SU-DHL-6 (cell line): ENCODE results near the gene TNFSF11.

ENCODE experiments used
- H2AFZ ChIP-seq: fragments of 200-600 bp; sonication (generic); 2 replicates; pipeline ENCODE4 v1.6.1; 2014; ENCODE audit warnings: low read depth, mild to moderate bottlenecking, moderate library complexity, mixed read lengths, antibody characterized with exemption, low read length; ENCODE audit not compliant: severe bottlenecking
- H3F3A ChIP-seq: fragments of 200-600 bp; shearing (Covaris generic); 2 replicates; pipeline ENCODE4 v1.6.0; 2016; ENCODE audit warnings: antibody characterized with exemption, mild to moderate bottlenecking; ENCODE audit not compliant: insufficient read depth
- H3K27ac ChIP-seq: fragments of 200-600 bp; sonication (generic); 2 replicates; pipeline ENCODE4 v1.5.1; 2016; ENCODE audit warnings: low read depth, mild to moderate bottlenecking, low read length, moderate library complexity, mixed read lengths
- H3K27me3 ChIP-seq: fragments of 200-600 bp; sonication (generic), shearing (Covaris generic); 2 replicates; pipeline ENCODE4 v1.6.0; 2014; ENCODE audit warnings: mild to moderate bottlenecking, low read length
- H3K36me3 ChIP-seq: fragments of 200-600 bp; sonication (generic); 2 replicates; pipeline ENCODE4 v1.6.1; 2014; ENCODE audit warnings: mild to moderate bottlenecking, low read length, mixed read lengths
- H3K4me2 ChIP-seq: fragments of 300-600, 200-600 bp; shearing (Covaris generic), sonication (generic); 2 replicates; pipeline ENCODE4 v1.6.0; 2014; ENCODE audit warnings: low read length, low read depth, mild to moderate bottlenecking; ENCODE audit not compliant: poor library complexity, severe bottlenecking
- H3K4me3 ChIP-seq: fragments of 200-600 bp; sonication (generic); 2 replicates; pipeline ENCODE4 v1.5.1; 2014; ENCODE audit warnings: antibody characterized with exemption, low read length, mild to moderate bottlenecking, mixed read lengths; ENCODE audit not compliant: insufficient read depth, poor library complexity, severe bottlenecking
- H3K79me2 ChIP-seq: fragments of 200-600 bp; sonication (generic); 2 replicates; pipeline ENCODE4 v1.6.1; 2014; ENCODE audit warnings: mild to moderate bottlenecking, low read length, moderate library complexity; ENCODE audit not compliant: insufficient read depth
- H3K9ac ChIP-seq: fragments of 200-600 bp; sonication (generic); 2 replicates; pipeline ENCODE4 v1.7.0; 2014; ENCODE audit warnings: mild to moderate bottlenecking, low read length
- H3K9me2 ChIP-seq: fragments of 200-600 bp; sonication (generic); replicated peaks from 2 replicates; pipeline ENCODE4 v1.6.1; 2014; ENCODE audit warnings: low read length; ENCODE audit not compliant: insufficient read depth
- H3K9me3 ChIP-seq: fragments of 200-600 bp; sonication (generic); 2 replicates; pipeline ENCODE4 v1.6.1; 2014; ENCODE audit warnings: low read length, mixed read lengths; ENCODE audit not compliant: insufficient read depth
- H4K20me1 ChIP-seq: fragments of 200-600 bp; sonication (generic); 2 replicates; pipeline ENCODE4 v1.6.1; 2014; ENCODE audit warnings: low read depth, mild to moderate bottlenecking, antibody characterized with exemption, low read length, moderate library complexity, mixed read lengths
- CTCF ChIP-seq: fragments of 200-600 bp; sonication (generic); IDR thresholded peaks from one replicate; pipeline ENCODE4 v1.5.1; 2017; ENCODE audit warnings: antibody characterized with exemption, mild to moderate bottlenecking, low read length, moderate library complexity; ENCODE audit not compliant: insufficient read depth, poor library complexity, severe bottlenecking
- EZH2phosphoT487 ChIP-seq: fragments of 200-600 bp; sonication (generic), shearing (Covaris generic); conservative IDR thresholded peaks from 2 replicates; pipeline ENCODE4 v1.6.1; 2018; ENCODE audit warnings: mild to moderate bottlenecking, antibody characterized with exemption, low read length, moderate library complexity, mixed read lengths

TNFSF11 gene

GRCh38 chr13:42603571-42603970, 29.6 kb downstream of the TNFSF11 start:
- Histone ChIP-seq H4K20me1 (no peaks in the 10 kb centered on the region), H3K4me3 (no peak overlapping the region), H3F3A (no peaks in the 10 kb centered on the region), H3K27ac (no peak overlapping the region), H3K9me2 (no peaks in the 10 kb centered on the region), H3K27me3 (no peaks in the 10 kb centered on the region), H3K4me2 (no peak overlapping the region), H3K79me2 (no peaks in the 10 kb centered on the region), H3K36me3 (no peaks in the 10 kb centered on the region), H3K9me3 (no peaks in the 10 kb centered on the region), H2AFZ (no peak overlapping the region), H3K9ac (no peak overlapping the region)
- TF ChIP-seq CTCF, result no peak
- TF ChIP-seq EZH2phosphoT487, result no peak

- no peaks in the 10 kb centered on the region for H3K9me2 ChIP-seq
- H2AFZ ChIP-seq, result no peak overlapping the region
- no peaks in the 10 kb centered on the region for H3K9me3 ChIP-seq
- H3K27ac ChIP-seq, result no peak overlapping the region
- no peak overlapping the region for H3K9ac ChIP-seq
- no peaks in the 10 kb centered on the region for H3K27me3 ChIP-seq
- H3K4me2 ChIP-seq, result no peak overlapping the region
- no peaks in the 10 kb centered on the region for H3K36me3 ChIP-seq
- TF ChIP-seq EZH2phosphoT487 (no peak), CTCF (no peak)
- H4K20me1 ChIP-seq, result no peaks in the 10 kb centered on the region
- H3K4me3 ChIP-seq, result no peak overlapping the region
- no peaks in the 10 kb centered on the region for H3F3A ChIP-seq
- H3K79me2 ChIP-seq, result no peaks in the 10 kb centered on the region
These were observed 33.6 kb downstream of the TNFSF11 start for GRCh38 chr13:42607546-42607945.

- H3K4me3 ChIP-seq, result no peak overlapping the region
- H3K9me3 ChIP-seq, result no peaks in the 10 kb centered on the region
- no peak for TF ChIP-seq EZH2phosphoT487
- no peak for TF ChIP-seq CTCF
- H2AFZ ChIP-seq, result no peak overlapping the region
- H3K27me3 ChIP-seq, result no peaks in the 10 kb centered on the region
- no peak overlapping the region for H3K9ac ChIP-seq
- no peak overlapping the region for H3K27ac ChIP-seq
- no peak overlapping the region for H3K4me2 ChIP-seq
- no peaks in the 10 kb centered on the region for H3F3A ChIP-seq
- H4K20me1 ChIP-seq, result no peaks in the 10 kb centered on the region
- H3K36me3 ChIP-seq, result no peaks in the 10 kb centered on the region
- H3K79me2 ChIP-seq, result no peaks in the 10 kb centered on the region
- no peaks in the 10 kb centered on the region for H3K9me2 ChIP-seq
These were observed 36.7 kb downstream of the TNFSF11 start for GRCh38 chr13:42610649-42611048.
